GM18508 (cell line): ENCODE results near the gene COL6A3.

Experiments
- ATAC-seq: cut with Tn5 transposase; IDR thresholded peaks from one replicate; pipeline ENCODE4 v1.9.1; 2021; ENCODE audit warnings: moderate number of reproducible peaks; ENCODE audit not compliant: insufficient read depth, unreplicated experiment

COL6A3 gene

DNA sequence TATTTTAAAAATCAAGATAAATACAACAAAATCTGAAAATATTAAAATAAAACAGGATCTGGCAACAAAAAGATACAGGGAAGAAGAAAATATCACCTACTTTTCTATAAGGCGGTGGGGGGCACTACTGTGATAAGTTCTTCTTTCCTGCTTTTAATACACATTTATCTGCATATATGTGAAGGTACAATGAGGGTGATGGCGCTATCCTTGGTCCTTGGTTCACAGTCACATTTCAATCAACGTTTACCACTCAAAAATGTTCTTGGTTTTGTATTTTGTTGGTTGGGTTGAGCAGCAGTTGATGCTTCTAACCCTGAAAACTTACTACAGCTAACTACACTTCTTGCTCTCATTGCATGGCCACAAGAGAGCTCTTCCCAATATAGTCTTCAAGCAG, 112.4 kb downstream of the COL6A3 start:
- no peak for ATAC-seq

DNA sequence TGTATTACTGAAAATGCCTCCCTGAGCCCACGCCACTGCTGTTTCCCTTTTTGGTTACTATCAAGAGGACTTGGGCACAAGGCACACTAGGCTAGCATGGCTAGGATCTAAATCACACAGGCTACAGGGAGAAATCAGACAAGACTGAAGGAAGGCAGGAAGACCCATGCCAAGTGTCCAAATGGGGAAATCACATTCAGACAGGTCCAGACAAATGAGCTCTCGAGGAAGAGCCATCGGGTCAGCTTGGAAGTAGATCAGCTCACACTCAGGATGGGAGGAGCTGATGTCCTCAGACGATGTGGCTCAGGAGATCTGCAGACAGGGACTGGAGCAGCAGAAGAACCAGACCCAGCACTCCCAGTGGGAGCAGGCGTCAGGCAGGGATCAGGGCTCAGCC, 113.2 kb downstream of the COL6A3 start:
- ATAC-seq, result no peak

DNA sequence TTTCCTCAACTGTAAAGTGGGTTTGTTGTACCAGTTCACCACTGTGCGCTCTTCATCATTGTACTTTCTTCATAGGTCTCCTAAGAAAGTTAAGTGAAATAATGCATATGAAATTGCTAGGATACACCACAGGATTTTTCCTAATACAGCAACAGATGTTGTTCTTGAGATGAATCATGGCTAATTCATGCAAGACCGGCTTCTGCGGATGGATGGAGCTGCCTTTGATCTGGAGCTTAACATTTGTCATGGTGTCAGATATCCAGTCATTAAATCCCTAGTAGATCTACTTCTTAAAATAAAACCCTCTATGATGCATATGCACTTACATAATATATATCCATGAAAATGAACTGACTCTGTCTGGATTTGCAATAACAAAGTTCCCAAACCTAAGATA, 114.1 kb downstream of the COL6A3 start:
- ATAC-seq, result no peak

DNA sequence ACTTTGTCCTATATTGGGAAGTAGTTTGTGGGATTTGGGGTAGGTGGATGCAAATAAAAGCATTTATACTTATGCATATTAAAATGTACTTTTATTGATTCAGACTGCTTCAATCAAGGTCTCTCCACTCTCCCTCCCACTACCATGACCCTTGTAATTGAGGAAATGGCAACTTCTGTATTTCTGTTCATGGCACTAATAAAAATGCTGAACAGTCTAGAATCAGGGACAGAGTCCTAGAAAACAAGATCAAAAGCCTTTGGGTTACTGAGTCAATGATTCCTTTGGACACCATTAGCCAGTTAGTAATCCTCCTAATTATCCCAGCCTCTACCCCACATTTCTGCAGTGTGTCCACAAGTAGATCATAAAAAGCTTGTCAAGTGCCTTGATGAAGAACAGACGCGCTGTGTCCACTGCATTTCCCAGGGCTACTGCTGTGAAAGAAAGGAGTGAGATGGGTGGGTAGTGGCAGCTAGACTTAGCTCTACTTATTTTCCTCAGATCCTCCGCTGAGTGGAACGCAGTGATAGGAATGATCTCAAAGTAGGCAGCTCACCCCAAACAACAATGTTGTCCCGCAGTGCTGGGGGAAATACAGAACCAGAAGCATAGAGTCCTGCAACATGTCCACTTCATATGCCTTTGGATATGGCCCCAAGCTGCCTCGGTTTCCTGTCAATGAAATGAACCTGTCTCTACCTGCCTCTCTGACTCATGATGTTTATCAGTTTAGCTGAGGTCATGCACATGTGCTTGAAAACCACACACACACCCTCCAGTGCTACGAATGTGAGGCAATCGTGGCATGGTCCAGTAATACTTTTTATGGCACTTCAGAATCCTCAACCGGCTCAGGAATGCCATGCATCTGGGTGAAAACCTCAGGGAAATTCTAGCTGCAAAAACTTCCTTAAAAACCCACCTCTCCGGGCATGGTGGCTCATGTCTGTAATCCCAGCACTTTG, 115.5 kb downstream of the COL6A3 start:
- no peak for ATAC-seq

DNA sequence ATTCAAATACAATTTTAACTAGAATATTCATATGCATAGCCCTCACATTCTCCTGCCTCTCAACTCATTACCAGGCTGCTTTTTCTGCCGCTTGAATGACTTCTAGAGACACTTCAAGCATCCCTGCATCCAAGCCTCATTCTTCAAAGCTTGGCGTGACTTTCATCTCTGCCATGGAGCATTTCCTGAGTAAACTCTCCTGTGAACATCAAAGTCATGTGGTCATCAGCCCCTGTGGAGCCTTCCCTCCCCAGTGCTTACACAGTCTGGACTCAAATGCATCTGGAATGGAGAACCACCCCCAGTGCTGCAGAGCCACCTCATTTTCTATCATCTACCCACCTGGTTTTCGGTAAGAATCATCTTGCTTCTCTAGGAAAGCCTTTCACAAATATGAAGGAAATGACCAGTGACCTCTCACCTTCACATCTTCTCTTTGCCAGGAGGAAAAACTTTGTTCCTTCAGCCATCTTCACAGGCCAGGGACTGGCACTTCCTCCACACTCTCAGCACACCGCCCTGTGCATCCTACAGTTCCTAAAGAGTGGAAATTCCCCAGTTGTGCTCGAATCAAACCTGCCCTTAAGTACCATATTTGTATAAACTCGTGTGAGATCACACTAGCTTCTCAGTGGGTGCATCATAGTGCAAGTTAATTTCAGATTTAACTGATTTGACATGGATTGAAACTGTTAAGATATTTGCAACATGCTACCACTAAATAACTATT, 116.4 kb downstream of the COL6A3 start:
- ATAC-seq, result no peak

DNA sequence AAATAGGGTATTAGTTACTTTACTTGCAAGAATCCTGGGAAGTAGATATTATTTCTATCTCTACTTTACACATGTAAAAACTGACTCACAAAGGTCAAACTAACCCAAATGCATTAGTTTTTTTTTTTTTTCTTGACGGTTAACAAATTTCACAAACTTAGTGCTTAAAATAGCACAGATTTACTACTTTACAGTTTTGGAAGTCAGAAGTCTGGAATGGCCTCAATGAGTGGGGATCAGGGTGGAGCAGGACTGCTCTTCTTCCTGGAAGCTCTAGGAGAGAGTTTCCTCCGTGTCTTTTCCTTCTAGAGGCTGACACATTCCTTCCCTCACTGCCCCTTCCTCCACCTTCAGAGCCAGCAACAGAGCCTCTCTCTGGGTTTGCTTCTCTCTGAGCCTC, 117.2 kb downstream of the COL6A3 start:
- ATAC-seq, result no peak

DNA sequence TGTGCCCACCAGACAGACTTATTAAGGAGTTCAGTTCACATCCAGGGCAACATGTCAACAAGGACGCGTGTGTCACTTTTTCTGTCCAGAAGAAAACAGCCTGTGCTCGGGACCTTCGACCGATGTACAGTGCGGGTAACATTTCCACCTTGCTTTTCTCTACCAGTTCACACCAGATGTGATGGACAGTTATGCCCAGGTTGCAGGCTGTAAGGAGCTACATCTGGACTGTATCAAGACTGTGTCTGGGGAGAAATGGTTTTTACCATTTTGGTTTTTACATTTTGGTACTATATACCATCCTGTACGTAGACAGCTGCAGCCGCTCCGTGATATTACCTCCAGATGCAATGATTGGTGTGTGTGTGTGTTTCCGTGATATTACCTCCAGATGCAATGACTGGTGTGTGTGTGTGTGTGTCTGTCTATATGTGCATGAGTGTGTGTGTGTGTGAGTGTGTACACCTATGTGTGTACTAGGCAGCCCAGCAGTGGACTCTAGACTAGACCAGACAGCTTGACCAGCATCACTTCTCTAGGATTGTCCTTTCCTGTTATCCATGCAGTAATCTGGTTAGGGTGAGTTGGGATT, 118.0 kb downstream of the COL6A3 start:
- ATAC-seq, result no peak

DNA sequence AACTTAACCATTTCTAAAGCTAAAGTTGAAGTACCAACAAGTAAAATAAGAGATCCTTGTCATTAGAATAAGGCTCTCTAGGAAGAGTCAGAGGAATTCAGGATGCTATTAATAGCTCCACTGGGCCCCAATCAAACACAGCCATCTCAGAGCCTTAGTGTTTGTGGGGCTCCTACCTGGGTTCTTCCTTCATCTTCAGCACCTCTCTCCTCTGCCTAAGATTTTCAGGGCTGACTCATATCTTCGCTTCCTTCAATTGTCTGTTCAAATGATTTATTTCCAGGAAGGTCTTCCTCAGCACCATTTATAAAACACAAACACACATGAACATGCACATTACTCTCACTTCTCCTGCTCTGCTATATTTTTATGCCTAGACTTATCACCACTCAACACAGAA, 119.5 kb downstream of the COL6A3 start:
- no peak for ATAC-seq

DNA sequence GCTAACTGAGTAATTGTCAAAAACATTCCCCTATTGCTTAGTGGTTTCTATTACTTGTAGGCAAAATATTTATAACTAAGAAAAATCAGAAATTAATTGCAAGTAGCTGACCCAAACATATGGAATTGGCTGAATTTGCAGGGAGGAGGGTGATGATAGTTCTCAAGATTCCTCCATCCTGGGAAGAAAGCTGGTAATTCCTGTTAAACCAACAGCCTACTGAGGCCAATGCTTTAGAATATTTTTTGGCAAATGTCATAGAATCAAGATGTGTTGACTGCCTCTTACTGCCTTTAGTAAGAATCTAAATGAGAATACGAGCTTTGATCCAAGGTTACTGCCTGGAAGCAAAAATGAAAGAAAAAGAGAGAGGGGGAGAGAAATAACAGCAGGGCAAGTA, 120.0 kb downstream of the COL6A3 start:
- no peak for ATAC-seq

DNA sequence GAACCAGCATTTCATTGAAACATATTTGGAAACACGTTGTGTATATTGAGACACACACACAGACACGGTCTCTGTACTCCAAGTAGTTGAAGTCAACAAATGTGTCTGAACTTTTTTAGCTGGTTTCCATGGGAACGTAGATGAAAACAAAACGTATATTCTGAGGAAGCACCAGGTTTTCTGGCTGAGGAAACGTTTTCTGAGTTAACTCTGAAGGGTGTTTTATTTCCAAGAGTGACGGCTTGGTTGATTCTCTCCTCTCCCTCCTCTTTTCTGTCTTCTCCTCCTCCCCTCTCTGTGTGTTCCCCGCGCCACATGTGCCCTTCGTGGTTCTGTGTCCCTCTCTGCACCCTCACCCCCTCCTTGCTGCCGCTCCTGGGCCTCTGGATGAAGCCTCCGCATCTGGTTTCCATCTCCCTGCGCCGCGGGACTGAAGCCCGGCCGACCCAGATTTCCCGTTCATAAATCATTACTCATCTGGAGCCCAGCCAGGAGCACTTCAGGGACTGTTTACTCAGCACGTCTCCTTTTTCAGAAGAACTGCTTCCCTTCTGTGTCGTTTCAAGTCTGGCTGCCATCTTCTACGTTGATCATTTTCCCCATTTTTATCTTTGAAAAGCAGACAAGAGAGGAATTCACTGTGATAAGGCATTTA, 122.7 kb downstream of the COL6A3 start:
- ATAC-seq, result no peak

DNA sequence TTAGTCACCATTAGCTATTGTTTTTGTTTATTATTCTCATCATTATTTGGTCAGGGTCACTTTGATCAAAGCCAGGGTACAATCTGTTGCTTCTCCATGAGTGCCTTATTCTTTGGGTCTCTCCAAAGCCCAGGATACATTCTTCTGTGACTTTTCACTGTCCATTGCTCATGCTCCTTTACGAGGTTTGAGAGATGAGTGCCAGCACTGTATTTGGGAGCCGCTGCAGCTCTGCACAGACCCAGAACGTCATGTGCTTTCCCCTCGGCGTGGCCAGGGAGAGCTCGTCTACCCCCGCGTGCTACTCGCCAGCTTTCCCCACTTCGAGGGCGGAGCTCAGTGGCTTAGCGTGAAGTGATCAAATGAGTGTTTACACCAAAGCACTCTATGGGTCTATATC, 123.7 kb downstream of the COL6A3 start:
- ATAC-seq, result no peak

DNA sequence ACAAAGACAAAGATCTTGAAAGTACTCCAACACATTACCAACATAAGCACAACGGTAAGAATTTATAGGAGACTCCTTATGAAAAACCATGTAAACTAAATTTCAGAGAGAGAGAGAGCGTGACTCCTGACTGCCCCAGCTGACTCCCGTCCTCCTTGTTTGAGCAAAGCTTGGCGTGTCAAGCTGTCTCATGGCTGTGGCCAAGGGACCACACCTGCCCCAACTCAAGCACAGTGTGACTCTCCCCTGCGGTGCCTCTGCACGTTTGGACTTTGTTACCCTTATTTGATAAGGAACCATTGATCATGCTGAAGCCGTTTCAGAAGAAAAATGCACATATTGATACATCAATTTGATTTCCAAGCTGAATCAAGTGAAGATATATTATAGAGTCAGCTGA, 124.8 kb downstream of the COL6A3 start:
- no peak for ATAC-seq

DNA sequence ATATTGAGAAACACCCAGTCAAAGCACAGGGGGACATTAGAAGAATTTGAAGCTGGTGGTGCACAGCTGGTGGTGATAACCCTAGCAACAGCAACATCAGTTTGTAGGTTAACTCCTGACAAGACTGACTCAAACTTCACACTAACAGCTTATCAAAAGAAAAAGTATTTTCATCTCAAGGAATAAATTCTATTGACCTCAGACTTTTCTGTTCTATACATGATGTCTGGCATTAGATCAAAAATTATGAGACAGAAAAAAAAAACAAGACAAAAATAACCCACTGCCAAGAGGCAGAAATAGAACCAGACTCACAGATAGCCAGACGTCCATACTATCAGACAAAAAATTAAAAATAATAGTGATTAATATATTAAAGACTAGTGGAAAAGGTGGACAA, 126.1 kb downstream of the COL6A3 start:
- ATAC-seq, result no peak

DNA sequence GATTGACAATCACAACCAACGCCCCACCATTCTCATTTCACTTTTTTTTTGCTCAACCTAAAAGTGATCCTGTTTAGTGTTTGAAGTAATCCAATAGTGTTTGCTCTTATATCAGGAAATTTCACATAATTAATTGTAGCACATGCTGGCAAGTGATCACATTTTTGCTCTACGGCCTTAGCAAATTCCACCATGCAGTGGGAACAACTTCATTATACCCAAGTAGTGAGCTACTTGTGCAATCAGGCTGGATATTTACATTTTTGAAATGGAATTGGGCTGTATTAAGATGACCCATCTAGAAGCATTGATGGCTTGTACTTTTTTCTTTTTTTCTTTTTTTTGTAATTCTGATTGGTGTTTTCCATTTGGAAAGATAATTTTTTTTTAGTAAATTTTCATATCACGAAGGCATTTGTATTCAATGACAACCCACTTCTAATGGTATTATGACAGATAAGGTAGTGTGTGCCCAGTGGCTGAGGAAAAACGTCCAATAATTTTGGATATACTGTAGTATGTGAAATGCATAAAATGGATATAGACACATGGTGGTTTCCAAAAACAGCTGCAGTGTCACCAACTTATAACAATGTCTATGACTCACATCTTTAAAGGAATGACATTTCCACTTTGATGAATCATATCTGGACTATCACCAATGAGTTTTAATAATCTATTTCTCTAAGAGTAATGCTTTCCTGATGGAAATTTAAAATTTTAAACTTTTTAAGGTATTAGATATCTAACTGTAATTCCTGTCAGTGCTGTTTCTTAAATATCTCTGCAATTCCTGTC, 130.6 kb downstream of the COL6A3 start:
- ATAC-seq, result no peak

DNA sequence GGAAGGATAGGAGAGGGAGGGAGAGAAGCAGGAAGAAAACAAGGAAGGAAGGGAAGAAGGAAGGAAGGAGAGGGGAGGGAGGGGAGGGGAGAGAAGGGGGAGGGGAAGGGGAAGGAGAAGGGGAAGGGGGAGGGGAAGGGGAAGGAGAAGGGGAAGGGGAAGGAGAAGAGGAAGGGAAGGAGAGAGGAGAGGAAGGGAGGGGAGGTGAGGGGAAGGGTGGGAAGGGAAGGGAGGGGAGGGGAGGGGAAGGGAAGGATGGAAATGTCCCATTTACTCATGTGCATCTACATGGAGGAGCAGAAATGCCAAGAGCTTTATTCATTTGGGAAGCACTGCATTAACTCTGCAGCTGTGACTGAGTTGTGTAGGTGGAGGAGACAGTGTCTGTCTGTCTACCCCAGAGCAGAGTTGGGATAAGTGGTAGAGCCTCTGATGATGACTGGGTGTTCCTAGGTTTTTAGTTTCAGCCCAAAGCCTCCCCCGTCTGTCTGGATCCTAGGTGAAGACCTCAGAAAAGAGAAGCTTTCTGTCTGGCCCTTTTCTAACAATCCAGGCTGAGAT, 131.3 kb downstream of the COL6A3 start:
- ATAC-seq, result no peak

DNA sequence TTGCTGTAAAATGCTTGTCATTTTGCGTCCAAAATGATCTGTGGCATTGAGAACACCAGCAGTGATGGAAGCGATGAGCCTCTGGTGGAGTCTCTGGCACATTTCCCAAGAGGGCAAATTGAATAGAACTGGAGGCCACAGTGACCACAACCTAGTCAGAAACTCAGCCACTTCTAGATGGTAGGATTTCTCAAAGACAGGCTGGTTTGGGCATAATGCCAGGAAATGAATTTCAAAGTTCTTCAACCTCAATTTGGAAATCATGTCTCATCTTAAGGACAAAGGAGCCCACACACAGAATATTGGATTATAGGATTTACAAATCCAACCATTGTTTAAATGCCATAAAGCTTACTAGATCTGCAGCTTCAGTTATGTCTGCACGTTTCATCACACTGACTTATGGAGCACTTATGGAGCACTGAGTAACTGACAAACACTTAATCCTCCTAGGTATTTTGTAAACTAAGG, 132.1 kb downstream of the COL6A3 start:
- ATAC-seq, result no peak

DNA sequence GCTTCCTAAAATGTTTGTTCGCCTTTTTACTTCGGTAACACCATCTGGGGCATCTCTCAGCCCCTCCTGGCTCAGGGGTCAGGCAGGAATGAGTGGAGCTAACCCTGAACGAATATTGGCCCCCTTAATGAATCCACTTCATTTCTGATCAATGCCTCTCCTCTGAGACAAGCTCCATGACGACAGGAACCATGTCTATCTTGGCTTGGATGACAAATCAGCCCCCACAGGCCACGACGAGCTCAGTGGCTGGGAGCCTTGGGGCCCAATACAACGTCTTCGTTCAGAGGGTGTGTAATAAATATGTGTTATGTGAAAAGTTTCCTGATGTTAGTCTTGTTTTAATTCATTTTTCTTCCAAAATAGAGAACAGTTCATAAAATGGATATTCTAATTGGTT, 133.0 kb downstream of the COL6A3 start:
- ATAC-seq, result no peak

DNA sequence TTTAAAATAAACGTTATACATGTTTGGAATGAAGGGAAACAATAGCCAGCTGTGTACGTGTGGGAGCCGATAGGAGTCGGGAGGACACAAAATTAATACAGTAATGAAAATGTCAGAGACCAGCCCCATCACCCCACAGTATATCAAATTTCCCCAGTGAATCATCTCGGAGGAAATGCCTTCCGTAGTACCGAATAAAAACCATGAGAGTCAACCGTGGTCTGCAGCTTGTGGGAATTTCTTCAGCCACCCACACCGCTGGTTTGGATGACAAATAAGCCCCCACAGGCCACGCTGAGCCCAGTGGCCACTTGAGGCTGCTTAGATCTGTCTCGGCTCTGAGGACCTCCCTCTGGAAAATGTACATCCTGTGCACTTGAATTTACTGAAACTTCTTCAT, 133.7 kb downstream of the COL6A3 start:
- no peak for ATAC-seq

DNA sequence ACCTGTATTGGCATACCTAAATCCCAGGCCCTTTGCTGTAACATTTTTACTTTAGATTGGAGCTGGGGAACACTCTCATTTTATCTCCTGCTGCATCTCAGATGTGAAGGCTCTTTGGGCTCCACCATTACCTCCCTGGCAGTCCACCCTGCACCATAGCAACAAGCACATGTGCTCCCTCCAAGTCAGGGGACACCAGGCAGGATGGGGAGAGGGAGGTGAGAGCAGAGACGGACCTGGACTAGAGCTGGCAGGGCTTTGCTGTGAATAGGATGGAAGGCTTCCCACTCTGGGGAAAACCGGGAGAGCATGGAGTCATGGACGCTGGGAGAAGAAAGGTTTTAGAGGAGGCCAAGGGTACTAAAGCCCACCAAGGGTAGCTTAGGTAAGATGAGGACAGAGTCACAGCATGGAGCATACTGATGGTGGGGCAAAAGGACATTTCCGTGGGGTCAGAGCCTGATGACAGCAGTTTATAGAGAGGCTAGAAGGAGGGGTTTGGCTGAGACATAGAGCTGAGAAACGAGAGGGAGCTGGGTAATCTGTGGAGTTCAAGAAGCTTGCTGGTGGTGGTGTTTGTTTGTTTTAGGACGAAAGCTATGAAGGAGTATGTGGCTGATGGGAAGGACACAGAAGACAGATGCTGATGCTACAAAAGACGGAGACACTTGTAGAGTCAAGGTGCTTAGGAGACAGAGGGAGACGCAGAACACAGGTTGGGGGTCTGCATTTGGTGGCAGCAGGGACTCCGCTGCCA, 134.8 kb downstream of the COL6A3 start:
- no peak for ATAC-seq
